DLD1 (cell line): Measurements from ENCODE around the gene ARL6IP4.

Experiments used
- in situ Hi-C: cut with HindIII; loops from 2 replicates; pipeline ENCODE4 v1.10.0; 2017; ENCODE audit warnings: low sequenced_read_pairs

Gene ARL6IP4

DNA sequence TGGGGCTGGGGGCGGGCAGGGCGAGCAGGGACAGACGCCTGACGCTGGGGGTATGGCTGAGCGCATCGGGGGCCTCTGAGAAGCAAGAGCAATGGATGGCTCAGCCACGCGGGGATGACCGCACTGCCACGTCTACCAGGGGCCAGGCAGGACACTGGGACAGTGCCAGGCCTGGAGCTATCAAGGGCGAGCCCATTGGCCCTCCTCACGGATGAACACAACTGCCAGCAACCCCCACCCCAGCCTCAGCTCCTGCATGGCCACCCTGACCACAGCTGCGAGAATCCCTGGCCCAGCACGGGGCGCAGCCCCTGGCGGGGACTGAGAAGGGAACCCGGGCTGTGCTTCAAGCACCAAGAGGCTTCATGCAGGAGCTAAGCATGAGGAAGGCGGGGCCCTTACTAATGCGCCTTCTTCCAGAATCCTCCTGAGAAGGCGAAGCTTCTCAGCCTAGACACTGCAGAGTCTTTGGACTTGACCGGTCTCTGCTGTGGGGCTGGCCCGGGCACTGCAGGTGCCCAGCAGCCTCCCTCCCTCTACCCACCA lies 9.5 kb downstream of the ARL6IP4 start:
- in situ Hi-C loops = no loop called here

DNA sequence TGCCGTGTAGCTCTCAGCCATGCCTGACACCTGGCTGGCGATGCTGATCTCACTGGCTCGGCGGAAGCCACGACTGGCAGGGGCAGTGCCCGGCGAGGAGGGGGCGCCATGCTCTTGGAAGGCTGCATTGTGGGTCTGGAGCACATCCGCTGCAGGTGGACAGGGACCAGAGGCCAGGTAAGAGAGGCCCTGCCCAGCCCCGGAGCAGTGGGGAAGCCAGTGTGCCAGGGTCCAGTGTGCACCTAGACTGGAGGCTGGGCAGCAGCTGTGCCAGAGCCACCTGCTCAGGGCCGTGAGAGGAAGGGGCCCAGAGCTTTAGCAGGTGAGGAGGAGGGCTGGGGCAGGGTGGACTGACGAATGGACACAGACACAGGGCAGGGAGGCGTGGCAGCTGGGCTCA lies 10.1 kb downstream of the ARL6IP4 start:
- in situ Hi-C loops = no loop called here

DNA sequence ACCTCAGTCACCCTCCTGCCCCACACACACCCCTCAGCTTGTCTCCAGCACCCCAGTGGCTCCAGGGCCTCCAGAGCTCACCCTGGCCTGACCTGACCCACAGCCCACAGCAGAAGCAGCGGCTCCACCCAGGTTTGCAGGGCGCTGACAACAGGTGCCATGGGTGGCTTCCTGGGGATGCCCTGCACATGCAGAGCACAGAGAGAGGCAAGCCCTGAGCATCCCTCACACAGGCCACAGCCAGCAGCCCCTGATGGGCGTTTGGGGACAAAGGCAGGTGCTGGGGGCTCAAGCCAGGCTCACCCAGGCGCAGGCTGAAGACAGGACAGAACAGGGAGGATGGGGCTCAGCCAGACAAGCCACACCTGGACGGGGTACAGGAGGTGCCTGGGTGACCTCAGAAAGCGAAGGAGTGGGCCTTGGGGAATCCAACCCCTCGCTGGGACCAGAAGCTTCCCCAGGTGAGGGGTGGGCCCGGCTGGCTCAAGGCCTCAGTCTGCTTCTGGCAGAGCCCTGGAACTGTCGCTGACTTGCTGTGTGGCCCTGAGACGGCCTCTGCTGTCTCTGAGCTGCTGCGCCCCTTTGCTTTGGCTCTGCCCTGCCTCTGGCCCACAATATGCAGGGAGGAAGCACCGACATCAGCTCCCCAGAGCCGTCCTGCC lies 10.6 kb downstream of the ARL6IP4 start:
- in situ Hi-C loops = no loop called here

DNA sequence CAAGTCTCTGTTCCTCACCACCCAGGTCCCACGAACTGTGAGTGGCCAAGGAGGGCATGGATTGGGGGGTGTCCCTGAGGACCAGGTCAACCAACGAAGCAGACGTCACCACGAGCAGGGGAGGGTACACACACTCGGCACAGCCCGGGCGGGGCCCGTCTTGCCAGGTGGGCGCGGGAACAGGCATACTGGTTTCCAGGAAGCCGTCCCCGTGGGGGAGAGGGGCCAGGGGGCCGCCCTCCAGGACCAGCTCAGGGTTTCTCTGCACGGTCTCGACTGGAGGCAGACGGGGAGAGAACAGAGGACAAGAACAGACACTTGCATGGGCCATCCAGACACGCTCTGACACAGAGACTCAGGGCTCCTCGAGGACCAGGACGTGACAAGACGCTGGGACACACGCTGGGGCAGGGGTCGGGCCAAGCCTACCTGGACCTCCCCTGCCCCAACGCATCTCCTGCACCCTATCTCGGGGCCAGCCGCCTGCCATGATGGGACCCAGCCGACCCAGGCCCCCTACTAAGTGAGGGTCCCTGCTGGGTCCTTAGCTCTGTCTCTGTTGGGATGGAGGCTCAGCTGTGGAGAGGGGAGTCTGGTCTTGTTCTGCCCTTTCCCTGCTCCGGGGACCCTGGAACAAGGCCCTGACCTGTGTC lies 11.3 kb downstream of the ARL6IP4 start:
- in situ Hi-C loops = no loop called here

DNA sequence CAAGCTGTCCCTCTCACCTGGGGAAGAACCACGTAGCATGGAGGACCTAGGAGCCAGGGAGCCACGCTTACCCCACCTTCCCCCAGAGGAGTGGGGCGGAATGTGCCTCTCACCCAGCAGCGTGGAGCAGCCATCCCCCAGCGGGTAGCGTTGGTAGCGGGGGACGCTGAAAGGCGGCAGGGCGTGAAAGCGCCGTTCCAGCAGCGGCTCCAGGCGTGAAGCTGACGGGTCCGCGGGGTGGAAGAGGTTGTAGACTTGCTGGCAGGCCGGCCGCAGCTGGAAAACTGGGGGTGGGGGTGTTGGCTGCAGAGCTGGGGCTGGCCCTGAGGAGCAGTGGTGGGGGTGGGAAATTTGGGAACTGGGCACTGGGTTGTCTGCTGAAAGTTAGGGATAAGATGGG lies 11.9 kb downstream of the ARL6IP4 start:
- in situ Hi-C loops = no loop called here

DNA sequence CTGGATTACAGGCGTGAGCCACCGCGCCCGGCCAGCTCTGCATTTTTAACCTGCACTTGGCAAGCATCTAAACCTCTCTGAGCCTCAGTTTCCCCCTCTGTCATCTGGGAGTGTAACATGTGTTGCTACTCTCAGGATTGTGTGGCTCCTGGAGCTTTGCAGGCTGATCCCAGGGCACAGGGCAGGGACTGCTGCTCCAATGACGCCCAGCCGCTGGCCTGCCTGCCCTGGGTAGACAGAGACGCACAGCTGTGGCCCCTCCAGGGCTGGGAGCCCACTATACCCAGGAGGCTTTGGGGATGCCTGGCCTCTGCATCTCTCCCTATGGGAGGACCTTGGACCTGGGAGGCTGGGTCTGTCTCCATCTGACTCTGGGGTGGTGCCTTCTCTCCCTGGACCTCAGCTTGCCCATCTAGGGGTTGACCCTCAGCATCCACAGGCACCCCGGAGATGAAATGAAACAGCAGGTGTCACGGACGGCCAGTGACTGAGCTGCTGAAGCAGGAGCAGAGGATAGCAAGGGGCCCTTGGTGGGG lies 13.7 kb downstream of the ARL6IP4 start:
- in situ Hi-C loops = no loop called here

DNA sequence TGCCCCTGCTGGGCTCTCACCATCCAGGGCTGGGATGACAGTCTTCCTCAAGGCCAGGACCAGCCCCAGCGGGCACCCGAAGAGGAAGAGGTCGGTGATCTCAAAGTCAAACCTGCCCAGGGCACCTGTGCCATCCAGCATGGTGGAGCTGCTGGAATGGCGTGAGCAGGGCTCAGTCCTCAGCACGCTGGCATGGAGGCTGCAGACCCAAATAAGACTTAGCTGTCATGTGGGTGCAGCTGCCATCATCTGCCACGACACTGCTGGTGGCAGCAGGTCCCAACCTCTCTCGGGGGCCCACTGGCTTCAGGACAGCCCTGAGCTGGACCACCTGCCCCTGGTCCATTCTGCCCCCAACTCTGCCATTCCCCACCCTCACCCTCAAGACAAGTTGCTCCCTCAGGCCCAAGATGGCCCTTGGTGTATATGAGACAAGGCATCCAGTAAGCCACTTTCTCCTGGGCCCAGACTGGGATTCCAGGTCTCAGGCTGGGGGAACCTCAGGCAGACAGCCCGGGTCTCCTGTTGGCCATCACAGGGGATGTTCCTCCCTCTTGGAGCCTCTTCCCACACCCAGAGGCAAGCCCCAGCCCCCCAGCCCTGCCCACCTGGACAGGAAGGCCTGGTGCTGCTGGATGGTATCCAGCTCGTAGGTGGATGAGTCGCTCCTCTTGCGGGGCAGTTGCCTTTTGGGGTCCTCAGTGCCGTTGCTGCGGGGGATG lies 14.5 kb downstream of the ARL6IP4 start:
- in situ Hi-C loops = no loop called here

DNA sequence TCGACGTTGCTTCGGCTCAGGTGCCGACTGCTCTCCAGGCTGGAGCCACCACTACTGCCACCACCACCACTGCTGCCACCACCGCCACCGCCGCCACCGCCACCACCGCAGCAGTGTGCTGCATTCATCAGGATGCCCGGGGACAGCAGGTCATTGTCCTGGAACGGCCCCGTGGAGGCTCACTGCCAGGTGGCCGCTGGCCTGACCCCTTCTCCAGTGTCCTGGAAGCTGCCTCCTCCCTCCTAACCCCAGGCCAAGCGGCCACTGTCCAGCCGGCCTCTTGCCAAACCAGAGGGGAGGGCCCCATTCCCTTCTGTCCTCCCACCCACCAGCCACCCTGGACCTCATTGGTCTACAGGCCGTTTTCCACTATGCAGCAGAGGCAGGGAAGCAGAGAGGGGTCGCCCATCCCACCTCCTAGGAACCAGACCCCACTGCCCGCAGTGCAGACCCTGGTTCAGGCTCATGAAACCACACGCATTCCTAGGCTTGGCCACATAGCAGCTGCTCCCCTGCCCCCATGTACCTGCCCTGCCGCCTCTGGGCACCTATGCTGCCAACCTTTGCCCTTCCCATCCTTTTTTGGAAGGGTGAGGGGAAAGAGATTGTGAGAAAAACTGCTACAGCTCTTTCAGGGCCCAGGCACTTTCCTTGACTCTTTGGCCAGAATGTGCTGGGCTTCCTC lies 15.2 kb downstream of the ARL6IP4 start:
- in situ Hi-C loops = no loop called here

DNA sequence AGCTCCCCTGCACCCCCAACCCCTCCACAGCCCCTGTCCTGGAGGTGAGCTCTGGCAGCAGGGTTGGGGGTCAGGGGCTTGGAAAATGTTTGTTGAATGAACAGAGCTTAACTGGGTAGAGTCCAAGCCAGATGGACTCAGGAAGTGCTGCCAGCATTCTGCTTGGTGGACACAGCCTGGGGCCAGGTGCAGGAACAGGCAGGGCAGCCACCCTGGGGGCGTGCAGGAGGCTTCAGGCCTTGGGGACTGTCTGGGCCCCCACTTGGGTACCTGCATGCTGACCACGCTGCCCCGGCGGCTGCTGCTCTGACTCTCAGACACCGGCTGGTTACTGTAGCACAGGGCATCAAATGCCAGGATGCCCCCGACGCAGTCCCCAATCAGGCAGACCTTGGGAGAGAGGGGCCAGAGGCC lies 15.7 kb downstream of the ARL6IP4 start:
- in situ Hi-C loops = no loop called here

DNA sequence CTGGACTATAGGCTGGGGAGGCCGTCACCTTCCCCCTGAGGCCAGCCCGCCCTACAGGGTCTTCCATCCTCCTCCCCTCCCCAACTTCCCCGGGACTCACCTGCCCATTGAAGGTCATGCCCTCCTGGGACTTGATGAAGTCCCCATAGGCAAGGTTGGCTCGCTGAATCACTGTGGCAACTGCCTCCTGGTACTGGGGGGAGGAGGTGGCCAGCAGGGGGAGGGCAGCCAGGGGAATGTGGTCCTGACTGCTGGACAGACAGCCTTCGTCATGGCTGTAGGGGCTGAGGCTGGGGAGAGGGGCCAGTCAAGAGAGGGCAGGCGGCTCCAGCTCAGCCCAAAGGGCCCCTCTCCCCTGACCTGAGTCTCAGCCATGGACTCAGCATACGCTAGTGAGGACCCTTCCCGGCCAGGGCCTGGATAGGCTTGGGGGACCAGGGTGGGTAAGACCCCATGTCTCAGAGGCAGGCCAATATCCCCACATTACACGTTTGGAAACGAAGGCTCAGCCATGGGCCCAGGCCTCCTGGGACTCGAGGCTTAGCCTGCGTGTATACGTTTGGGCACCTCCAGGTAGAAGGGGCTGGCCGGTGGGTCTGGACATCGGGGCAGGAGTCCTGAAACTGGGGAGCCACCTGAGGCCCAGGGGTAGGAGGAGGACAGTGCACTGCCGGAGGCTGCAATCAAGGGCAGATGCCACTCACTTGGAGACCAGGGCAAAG lies 16.3 kb downstream of the ARL6IP4 start:
- in situ Hi-C loops = no loop called here

DNA sequence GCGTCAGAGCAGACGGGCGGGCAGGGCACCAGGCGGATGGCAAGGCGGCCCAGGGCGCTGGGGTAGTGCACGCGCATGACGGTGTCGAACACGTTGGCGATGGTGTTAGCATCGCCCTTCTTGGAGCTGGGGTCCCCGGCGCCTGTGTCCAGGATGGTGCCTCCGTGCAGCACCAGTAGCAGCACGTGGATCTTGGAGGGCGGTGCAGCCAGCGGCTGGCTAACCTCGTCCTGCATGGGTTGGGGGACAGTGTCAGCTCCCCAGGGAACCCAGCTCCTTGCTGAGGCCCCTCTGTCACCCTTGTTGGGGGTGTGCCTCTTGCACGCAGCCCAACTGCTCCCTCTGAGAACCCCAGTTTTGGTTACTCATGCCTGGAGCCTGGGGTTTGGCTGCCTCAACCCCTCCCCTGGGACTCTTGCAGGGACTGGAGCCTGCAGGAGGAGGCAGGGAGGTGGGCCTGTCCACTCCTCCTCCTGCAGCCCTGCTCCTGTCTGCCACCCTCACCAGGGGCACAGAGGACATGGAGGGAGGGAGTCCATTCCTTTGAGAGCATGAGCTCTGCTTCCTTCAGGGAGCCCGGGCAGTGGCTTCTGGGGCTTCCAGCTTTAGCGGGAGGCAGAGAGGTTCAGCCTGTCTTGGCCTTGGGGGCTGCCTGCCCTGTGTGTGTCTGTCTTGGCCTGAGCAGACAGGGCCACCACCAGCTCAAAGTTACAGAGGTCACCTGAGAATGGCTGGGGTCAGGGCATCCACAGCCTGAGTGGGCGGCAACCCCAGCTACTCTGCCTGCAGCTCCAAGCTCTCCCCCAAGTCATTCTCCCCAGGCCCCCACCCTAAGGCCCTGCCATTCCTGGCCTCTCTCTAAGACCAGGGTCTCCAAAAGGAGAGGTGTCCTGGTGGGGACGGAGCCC lies 17.1 kb downstream of the ARL6IP4 start:
- in situ Hi-C loops = no loop called here

DNA sequence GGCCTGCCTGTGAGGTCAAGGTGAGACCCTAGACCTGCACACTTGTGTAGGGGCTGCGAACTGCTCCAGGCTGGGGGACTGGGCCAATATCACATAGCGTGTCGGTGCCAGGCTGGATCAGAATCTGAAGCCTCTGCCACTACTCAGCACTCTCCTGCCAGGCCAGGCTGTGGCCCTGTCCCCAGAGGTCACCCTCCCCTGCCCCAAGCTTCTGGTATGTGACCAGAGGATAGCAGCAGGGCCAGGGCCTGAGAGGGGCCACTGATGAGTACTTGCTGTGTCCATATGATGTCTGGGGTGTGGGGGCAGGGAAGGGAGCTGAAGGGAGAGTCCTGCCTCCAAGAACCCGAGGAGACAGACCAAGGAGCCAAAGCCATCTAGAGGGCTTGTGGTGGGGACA lies 17.8 kb downstream of the ARL6IP4 start:
- in situ Hi-C loops = no loop called here

DNA sequence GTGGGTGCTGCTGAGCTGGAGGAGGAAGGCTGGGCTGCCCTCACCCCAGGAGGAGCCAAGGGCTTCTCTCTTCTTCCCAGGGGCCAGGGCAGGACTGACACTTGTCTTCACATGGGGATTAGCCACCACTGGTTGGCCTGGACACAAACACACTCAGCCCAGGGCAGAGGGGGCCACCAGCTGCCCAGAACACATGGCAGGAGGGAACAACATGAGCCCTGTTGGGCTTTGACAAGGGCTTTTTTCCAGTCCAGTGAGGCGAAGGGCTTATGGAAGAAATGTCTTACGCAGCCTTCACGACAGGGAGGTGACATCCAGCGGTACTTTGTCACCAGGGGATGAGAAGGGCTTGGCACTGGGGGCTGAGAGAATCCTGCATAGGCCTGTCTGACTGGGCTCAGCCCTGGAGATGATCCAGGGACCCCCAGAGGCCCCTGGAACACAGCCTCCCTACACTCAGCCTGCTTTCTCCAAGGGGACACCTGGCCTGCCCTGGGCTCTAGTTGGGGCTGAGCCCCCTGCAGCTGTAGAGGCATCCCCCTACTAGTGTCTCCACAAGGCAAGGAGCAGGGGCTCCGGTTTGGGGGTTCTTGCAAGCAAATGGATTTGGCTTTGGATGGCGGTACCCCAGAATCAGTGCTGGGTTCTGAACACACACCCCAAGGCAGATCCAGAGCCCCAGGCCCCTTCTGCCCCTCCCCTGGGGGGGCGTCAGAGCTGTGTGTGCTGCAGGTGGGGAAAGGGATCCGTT lies 18.9 kb downstream of the ARL6IP4 start:
- in situ Hi-C loops = no loop called here

DNA sequence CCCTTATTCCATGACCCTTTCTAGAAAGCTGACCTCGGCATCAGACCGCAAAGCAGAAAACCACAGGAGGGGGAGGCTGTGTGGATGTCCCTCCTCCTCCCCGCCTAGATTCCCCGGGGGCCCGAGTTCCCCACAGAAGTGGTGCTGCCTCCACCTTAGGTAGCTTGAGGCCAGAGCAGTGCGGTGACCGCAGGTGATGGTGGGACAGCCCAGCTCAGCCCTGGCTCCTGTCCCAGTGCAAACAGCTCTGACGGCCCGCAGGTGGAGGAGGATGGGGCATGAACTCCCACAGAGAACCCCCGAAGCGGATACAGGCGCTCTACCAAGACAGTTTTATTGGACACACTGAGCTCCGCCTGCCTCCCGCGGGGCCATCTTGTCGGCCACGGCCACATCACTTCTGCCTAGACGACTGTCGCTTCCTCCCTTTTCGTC lies 19.5 kb downstream of the ARL6IP4 start:
- in situ Hi-C loops = no loop called here

DNA sequence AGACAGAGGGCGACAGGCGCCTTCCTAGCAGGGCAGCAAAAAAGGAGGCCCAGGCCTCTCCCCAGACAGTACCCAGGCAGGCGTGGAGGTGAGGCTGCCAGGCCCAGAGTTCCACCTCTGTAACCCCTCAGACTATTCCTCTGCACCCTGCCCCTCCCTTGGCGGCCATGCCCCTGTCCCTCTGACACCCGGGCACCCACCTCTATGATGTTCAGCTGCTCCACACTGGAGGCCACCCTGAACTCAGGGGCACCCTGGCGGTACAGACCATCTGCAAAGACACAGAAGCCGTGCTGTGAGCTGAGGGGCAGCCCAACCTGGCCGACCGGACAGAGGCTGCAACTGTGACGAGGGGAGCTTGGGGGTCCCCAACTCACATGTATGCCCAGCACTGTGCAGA lies 20.1 kb downstream of the ARL6IP4 start:
- in situ Hi-C loops = no loop called here

DNA sequence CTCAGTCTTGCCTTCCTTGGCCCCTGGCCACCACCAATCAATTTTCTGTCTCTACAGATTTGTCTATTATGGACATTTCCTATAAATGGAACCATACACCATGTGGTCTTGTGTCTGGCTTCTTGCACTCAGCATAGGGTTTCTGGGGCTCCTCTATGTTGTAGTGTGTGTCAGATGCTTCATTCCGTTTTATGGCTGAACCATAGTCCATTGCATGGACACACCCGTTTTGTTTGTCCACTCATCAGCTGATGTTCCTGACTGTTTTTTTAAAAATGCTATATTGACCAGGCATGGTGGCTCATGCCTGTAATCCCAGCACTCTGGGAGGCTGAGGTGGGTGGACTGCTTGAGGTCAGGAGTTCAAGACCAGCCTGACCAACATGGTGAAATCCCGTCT lies 21.0 kb downstream of the ARL6IP4 start:
- in situ Hi-C loops = no loop called here

DNA sequence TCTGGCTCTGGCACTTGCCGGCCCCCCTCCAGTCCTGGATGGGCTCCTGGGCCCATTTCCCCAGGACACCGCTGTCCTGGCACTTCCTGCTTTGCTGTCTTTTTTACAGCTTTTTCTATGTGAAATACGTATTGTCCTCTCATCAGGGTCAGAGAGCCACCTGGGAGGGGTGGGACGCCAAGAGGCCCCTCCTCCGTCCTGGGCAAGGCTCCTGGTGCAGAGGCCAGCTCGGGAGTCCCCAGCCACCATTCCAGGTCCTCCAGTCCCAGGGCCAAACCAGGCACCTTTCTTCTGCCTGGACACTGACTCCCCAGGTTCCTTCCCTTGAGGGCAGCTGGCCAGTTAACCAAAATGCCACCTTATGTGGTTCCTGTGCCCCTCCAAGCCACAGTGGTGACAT lies 22.8 kb downstream of the ARL6IP4 start:
- in situ Hi-C loops = no loop called here

DNA sequence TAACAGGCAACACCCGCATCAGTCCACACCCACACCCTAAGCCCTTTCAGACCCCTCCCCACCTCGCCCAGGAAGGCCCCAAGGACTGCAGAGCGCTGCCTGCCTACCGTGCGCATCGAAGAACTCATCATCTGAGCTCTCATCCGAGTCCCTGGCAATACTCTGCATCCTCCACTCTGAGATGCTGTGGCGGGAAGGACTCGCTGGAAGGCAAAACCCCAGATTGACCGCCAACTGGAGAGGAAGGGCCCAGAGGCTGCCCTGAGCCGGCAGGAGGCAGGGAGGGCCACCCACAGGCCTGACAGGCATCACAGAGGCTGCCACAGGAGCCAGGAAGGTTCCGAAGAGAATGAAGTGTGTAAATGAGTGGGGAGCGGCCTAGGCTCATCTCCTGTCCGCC lies 23.8 kb downstream of the ARL6IP4 start:
- in situ Hi-C loops = no loop called here
